Osteoblast (primary cell): ENCODE measurements around the gene UNC45A. TPM values are rescaled to one million over a fixed set of nuclear protein-coding genes. Genes with fewer than 3 reads are reported as not detected.

Experiments used
- DNase-seq: peaks from one replicate; pipeline ENCODE4 v3.0.0; 2011; ENCODE audit warnings: low spot score, mixed read lengths; ENCODE audit not compliant: insufficient read length; ENCODE audit errors: missing footprints
- H2AFZ ChIP-seq: 2 replicates; pipeline ENCODE4 v1.6.0; 2011; ENCODE audit warnings: mild to moderate bottlenecking, low read length
- H3K27ac ChIP-seq: 2 replicates; pipeline ENCODE4 v1.5.1; 2011; ENCODE audit warnings: mild to moderate bottlenecking, low read depth, low read length, moderate library complexity
- H3K27me3 ChIP-seq: 2 replicates; pipeline ENCODE4 v1.6.0; 2012; ENCODE audit warnings: mild to moderate bottlenecking, control low read depth, inconsistent platforms, low read length, moderate library complexity; ENCODE audit not compliant: insufficient read depth
- H3K36me3 ChIP-seq: 2 replicates; pipeline ENCODE4 v1.5.1; 2011; ENCODE audit warnings: mild to moderate bottlenecking, low read length, control low read depth, moderate library complexity; ENCODE audit not compliant: insufficient read depth
- H3K4me1 ChIP-seq: 2 replicates; pipeline ENCODE4 v1.5.1; 2011; ENCODE audit warnings: mild to moderate bottlenecking, low read length, control low read depth, moderate library complexity; ENCODE audit not compliant: insufficient read depth
- H3K4me2 ChIP-seq: 2 replicates; pipeline ENCODE4 v1.6.0; 2011; ENCODE audit warnings: mild to moderate bottlenecking, low read length; ENCODE audit not compliant: insufficient read depth
- H3K4me3 ChIP-seq: fragments of 200-600 bp; sonication (generic); 3 replicates; pipeline ENCODE4 v1.5.1; 2012; ENCODE audit warnings: mild to moderate bottlenecking, low read length, inconsistent platforms; ENCODE audit not compliant: insufficient read depth
- H3K79me2 ChIP-seq: 2 replicates; pipeline ENCODE4 v1.6.0; 2012; ENCODE audit warnings: mild to moderate bottlenecking, low read length, control low read depth, inconsistent platforms; ENCODE audit not compliant: insufficient read depth
- H3K9me3 ChIP-seq: 2 replicates; pipeline ENCODE4 v1.5.1; 2011; ENCODE audit warnings: low read depth, low read length, control low read depth
- H4K20me1 ChIP-seq: 2 replicates; pipeline ENCODE4 v1.6.0; 2012; ENCODE audit warnings: mild to moderate bottlenecking, low read length, control low read depth; ENCODE audit not compliant: insufficient read depth
- CTCF ChIP-seq: IDR thresholded peaks from 2 replicates; pipeline ENCODE4 v1.5.1; 2011; ENCODE audit warnings: mild to moderate bottlenecking, low read depth, low read length, moderate library complexity; ENCODE audit errors: extremely low read depth
- total RNA-seq: library from RNA; depleted of rRNA; stranded (reverse); fragments of >200 nt; gene quantifications from 2 replicates; pipeline ENCODE4 v1.2.3, GENCODE V29; 2012

UNC45A gene
- total RNA-seq, 1 donor = 74.9 TPM

DNA sequence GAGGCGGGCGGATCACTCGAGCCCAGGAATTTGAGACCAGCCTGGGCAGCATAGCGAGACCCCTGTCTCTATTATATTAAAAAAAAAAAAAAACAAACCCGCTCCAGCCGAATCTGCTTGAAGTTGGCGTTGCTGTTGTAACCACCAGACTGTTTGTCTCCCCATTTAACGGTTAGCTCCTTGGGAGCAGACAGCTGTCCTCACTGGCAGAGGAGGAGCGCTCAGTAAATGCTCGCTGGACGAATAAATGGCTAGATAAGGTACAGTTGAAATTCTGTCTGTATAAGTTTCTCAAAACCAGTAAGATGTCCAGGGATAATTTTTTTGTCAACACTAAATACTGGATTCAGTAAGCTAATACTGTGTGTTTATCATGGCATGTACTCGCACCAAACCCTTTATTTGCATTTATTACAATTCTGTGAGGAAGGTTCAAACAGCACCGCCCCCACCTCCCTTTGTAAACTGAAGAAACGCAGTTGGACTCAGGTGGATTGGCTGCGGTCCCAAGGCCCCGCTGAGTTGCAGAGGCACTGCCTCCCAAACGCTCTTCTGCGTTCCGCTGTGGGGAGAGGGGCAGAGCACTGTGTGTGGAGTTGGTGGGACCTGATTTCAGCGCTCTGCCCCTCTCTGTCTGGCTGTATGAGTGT, 20.7 kb downstream of the UNC45A start:
- peak overlapping the region; percentile 68 for H3K27ac ChIP-seq
- H3K4me3 ChIP-seq = peak overlapping the region; percentile 80
- no peak for DNase-seq
- no peaks in the 10 kb centered on the region for H3K27me3 ChIP-seq
- no peaks in the 10 kb centered on the region for H3K9me3 ChIP-seq
- H3K4me1 ChIP-seq = peaks cover 27% of the 10 kb centered on the region
- H3K4me2 ChIP-seq = peak overlapping the region; percentile 78
- peaks cover 36% of the 10 kb centered on the region for H3K36me3 ChIP-seq
- H4K20me1 ChIP-seq = no peaks in the 10 kb centered on the region
- peaks cover 15% of the 10 kb centered on the region for H3K79me2 ChIP-seq
- H2AFZ ChIP-seq = no peak overlapping the region
- TF ChIP-seq CTCF = no peak

DNA sequence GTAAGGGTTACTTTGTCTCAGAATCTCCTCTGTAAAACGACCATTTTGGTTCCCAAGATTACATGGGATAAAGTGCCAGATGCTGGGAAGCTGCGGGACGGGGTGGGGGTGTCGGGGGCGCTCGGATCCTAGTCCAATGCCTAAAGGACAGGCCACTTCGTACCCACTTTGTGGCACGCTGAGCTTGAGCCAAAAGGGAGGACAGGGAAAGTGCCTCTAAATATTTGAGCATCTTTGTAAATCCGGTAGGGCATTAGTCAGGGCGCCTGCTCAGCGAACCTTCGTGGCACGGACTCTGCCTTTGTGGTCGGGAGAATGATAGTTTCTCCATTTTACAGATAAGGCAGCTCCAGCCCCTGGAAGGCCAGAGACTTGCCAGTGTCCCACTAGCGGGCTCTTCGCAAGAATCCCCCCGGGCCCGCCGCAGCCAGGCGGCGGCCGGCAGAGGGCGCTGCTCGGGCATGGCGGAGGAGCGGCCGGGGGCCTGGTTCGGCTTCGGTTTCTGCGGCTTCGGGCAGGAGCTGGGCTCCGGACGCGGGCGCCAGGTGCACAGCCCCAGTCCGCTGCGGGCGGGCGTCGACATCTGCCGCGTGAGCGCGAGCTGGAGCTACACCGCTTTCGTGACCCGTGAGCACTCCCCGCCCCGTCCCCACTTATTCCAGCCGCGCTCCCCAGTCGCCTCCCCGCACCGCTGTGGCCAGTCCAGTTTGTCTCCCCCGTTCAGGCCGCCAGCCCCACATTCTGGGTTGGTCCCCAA, 21.4 kb downstream of the UNC45A start:
- Histone ChIP-seq H3K4me1 (peaks cover 27% of the 10 kb centered on the region), H2AFZ (peak overlapping the region; percentile 77), H3K36me3 (peaks cover 36% of the 10 kb centered on the region), H3K4me3 (peak overlapping the region; percentile 80), H4K20me1 (no peaks in the 10 kb centered on the region), H3K27me3 (no peaks in the 10 kb centered on the region), H3K27ac (peak overlapping the region; percentile 66), H3K4me2 (peak overlapping the region; percentile 78), H3K9me3 (no peaks in the 10 kb centered on the region), H3K79me2 (peaks cover 15% of the 10 kb centered on the region)
- DNase-seq = peak; percentile 100
- TF ChIP-seq CTCF = peak; percentile 82

DNA sequence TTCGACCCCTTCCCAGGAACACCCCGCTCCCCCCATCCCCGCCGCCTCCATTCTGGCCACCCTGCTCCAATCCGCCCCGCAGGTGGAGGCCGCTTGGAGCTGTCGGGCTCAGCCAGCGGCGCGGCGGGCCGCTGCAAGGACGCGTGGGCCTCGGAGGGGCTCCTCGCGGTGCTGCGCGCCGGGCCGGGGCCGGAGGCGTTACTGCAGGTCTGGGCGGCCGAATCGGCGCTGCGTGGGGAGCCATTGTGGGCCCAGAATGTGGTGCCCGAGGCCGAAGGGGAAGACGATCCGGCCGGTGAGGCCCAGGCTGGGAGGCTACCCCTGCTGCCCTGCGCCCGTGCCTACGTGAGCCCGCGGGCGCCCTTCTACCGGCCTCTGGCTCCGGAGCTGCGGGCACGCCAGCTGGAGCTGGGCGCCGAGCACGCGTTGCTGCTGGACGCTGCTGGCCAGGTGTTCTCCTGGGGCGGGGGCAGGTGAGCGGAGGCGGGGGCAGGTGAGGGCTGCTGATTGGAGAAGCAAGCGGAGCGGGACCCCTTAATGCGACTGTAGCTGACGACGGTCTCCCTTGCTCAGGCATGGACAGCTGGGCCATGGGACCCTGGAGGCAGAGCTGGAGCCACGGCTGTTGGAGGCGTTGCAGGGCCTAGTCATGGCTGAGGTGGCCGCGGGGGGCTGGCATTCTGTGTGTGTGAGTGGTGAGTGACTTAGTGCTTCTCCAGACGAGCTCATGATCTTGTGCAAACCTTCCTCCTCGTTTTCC, 22.1 kb downstream of the UNC45A start:
- peaks cover 27% of the 10 kb centered on the region for H3K4me1 ChIP-seq
- H3K27ac ChIP-seq = peak overlapping the region; percentile 66
- H3K9me3 ChIP-seq = no peaks in the 10 kb centered on the region
- no peaks in the 10 kb centered on the region for H4K20me1 ChIP-seq
- H3K79me2 ChIP-seq = peaks cover 18% of the 10 kb centered on the region
- peak overlapping the region; percentile 80 for H3K4me3 ChIP-seq
- peaks cover 36% of the 10 kb centered on the region for H3K36me3 ChIP-seq
- H2AFZ ChIP-seq = peak overlapping the region; percentile 77
- H3K4me2 ChIP-seq = peak overlapping the region; percentile 78
- peak; percentile 93 for DNase-seq
- H3K27me3 ChIP-seq = no peaks in the 10 kb centered on the region
- no peak for TF ChIP-seq CTCF

- Histone ChIP-seq H3K4me3 (peak overlapping the region; percentile 80), H3K4me1 (peaks cover 27% of the 10 kb centered on the region), H2AFZ (peak overlapping the region; percentile 77), H3K27ac (peak overlapping the region; percentile 66), H3K27me3 (no peaks in the 10 kb centered on the region), H3K79me2 (peaks cover 18% of the 10 kb centered on the region), H3K36me3 (peaks cover 33% of the 10 kb centered on the region), H3K4me2 (peak overlapping the region; percentile 78), H4K20me1 (no peaks in the 10 kb centered on the region), H3K9me3 (no peaks in the 10 kb centered on the region)
- TF ChIP-seq CTCF = no peak
- no peak for DNase-seq
These were observed 22.7 kb downstream of the UNC45A start for GRCh38 chr15:90957791-90958190.
